H1 (cell line): ENCODE measurements around the gene ARHGEF6. TPM values are rescaled to one million over a fixed set of nuclear protein-coding genes. Genes with fewer than 3 reads are reported as not detected.

Experiments used
- CHD7 ChIP-seq: fragments of 300-600 bp; sonication (generic); IDR thresholded peaks from 2 replicates; pipeline ENCODE4 v1.7.1; 2012; ENCODE audit warnings: low read length, moderate library complexity, mild to moderate bottlenecking, inconsistent platforms; ENCODE audit not compliant: insufficient replicate concordance
- MAX ChIP-seq: IDR thresholded peaks from 2 replicates; pipeline ENCODE4 v1.6.1; 2012; ENCODE audit warnings: inconsistent platforms
- SAP30 ChIP-seq: fragments of 300-600 bp; sonication (generic); IDR thresholded peaks from 2 replicates; pipeline ENCODE4 v1.7.1; 2012; ENCODE audit warnings: low read length, moderate library complexity, mild to moderate bottlenecking, inconsistent platforms; ENCODE audit not compliant: insufficient read depth, insufficient replicate concordance
- SIN3A ChIP-seq, 2 experiments: IDR thresholded peaks in 1 of 2; conservative IDR thresholded peaks in 1 of 2; 2 replicates each; pipeline ENCODE4 v1.6.1; 2011 to 2012; ENCODE audit warnings: low read length in 2 of 2, improper control_type of control experiment in 1 of 2, low read depth in 1 of 2, mild to moderate bottlenecking in 1 of 2
- SIRT6 ChIP-seq: IDR thresholded peaks from one replicate; pipeline ENCODE4 v1.7.1; 2012; ENCODE audit warnings: low read length, inconsistent platforms
- SUZ12 ChIP-seq: fragments of 200-600 bp; sonication (generic); IDR thresholded peaks from 2 replicates; pipeline ENCODE4 v1.6.1; 2012; ENCODE audit warnings: mild to moderate bottlenecking, inconsistent platforms, low read length, moderate library complexity, mixed read lengths
- TAF1 ChIP-seq: IDR thresholded peaks from 2 replicates; pipeline ENCODE4 v1.6.1; 2011; ENCODE audit warnings: mild to moderate bottlenecking, low read depth, low read length
- TBP ChIP-seq: IDR thresholded peaks from 2 replicates; pipeline ENCODE4 v1.6.1; 2011; ENCODE audit warnings: low read depth, low read length, improper control_type of control experiment
- polyA plus RNA-seq, 7 experiments: library from polyadenylated mRNA; depleted of rRNA in 3 of 7; stranded (reverse) in 5 of 7; unstranded in 2 of 7; fragments of >200 nt in 5 of 7; fragments of 200-250 nt in 2 of 7; gene quantifications; 1 replicate in 5 of 7; 2 replicates in 1 of 7; 4 replicates in 1 of 7; pipeline versions ENCODE4 v1.2.1 to v1.2.3, GENCODE V29; 2011 to 2013; ENCODE audit warnings: missing spikeins in 2 of 7, mixed read lengths in 2 of 7
- total RNA-seq: library from RNA; stranded (reverse); fragmentation: NEBNext Ultra II Directional; extraction: Animal tissue kit (Norgen Biotek cat#: 25700); gene quantifications from 2 replicates; pipeline ENCODE4 v1.2.1, GENCODE V29; 2021
- TF ChIP-seq, protein P1 (sequence below), 3 experiments: IDR thresholded peaks; 1 replicate in 2 of 3; 2 replicates in 1 of 3; pipeline versions ENCODE4 v1.5.1 to v1.6.1; 2011; ENCODE audit warnings: low read length in 3 of 3, mild to moderate bottlenecking in 3 of 3, inconsistent platforms in 2 of 3, low read depth in 1 of 3, moderate library complexity in 1 of 3; ENCODE audit not compliant: insufficient read depth in 1 of 3; ENCODE audit errors: control extremely low read depth in 1 of 3

The ARHGEF6 gene
- total and polyA plus RNA-seq, 2 of the 8 experiments (the other 6 are each of a cell fraction or from before 2014, with no cell fraction given), result 3.6 to 3.7 TPM

DNA sequence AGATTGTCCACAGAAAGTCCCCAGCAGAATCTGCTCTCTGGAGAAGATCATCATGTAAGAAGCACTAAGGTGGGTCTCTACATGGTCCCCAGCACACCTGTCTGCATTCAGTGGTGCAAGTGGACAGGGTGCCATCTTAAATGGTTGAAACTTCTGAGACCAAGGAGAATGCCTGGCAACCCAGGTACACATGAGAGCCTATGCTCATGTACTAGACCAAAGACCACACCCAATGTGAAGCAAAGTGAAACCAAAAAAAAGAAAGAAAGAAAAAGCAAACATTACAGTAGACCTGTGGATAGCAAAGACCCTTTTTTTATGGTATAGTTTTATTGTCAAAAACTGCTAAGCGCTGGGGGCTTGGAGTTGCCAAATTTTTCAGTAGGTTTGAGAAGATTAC, 117.8 kb downstream of the ARHGEF6 start (continued):
- TF ChIP-seq CHD7 (no peak), MAX (no peak), TBP (no peak), SIN3A (conservative IDR thresholded peaks at IDR 0.05 in 1 of 2, IDR thresholded peaks at IDR 0.05 in 1 of 2; ENCODE audit: low read depth in 1 of 2, low read length in 2 of 2) (no peak), SUZ12 (no peak), SIRT6 (no peak), SAP30 (no peak), TAF1 (no peak)
- TF ChIP-seq, protein P1, sequence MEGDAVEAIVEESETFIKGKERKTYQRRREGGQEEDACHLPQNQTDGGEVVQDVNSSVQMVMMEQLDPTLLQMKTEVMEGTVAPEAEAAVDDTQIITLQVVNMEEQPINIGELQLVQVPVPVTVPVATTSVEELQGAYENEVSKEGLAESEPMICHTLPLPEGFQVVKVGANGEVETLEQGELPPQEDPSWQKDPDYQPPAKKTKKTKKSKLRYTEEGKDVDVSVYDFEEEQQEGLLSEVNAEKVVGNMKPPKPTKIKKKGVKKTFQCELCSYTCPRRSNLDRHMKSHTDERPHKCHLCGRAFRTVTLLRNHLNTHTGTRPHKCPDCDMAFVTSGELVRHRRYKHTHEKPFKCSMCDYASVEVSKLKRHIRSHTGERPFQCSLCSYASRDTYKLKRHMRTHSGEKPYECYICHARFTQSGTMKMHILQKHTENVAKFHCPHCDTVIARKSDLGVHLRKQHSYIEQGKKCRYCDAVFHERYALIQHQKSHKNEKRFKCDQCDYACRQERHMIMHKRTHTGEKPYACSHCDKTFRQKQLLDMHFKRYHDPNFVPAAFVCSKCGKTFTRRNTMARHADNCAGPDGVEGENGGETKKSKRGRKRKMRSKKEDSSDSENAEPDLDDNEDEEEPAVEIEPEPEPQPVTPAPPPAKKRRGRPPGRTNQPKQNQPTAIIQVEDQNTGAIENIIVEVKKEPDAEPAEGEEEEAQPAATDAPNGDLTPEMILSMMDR (IDR thresholded peaks at IDR 0.05; ENCODE audit: control extremely low read depth in 1 of 3, insufficient read depth in 1 of 3, low read depth in 1 of 3, low read length in 3 of 3), result no peak
